ENCODE data around the gene HOXA6. TPM values are rescaled to one million over a fixed set of nuclear protein-coding genes. Genes with fewer than 3 reads are reported as not detected.

The HOXA6 gene
- total RNA-seq, 1 donor from 2014 or later, result not detected

DNA sequence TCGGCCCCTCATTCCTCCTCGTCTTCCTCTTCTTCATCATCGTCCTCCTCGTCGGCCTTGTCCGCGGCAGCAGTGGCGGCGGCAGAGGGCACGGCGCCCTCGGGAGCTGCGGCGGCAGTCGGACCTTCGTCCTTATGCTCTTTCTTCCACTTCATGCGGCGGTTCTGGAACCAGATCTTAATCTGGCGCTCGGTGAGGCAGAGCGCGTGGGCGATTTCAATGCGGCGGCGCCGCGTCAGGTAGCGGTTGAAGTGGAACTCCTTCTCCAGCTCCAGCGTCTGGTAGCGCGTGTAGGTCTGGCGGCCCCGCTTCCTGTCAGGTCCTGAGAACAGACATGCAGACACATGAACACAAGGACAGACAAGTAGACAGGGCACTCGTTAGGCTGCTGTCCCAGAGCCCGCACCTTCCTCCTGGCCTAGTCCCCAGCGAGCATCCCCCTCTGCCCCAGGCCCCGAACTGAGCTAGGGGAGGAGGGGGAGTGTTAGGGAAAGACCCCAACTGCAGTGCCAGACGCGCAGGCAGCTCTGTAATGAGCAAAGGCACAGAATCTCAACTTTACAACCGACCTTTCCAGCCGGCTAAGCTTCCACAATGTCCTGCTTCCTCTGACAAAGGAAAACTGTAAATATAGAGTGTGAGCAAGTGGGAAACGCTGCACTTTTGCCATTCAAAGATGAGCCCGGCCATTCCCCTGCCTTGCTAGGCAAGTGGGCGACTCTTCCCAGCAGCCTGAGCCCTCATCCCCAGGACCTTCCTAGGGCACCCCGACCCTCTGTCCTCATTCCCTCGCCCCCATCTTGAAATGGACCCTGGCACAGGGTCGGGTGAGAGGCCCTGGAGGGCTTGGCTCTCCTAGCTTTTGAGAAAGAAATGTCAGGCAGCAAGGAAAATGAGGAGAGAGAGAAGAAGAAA, 7.6 kb upstream of the HOXA6 start:
- no peak for DNase-seq
- intact Hi-C loops (cut with micrococcal nuclease), result no loop called here
- POLR2A ChIA-PET, result no interaction called here
- peak overlapping the region; percentile 46 for H3K4me3 Mint-ChIP-seq
- no peak for ATAC-seq (ENCODE audit: low read depth)
- peaks cover 83% of the 10 kb centered on the region for H3K27me3 Mint-ChIP-seq
- no peaks in the 10 kb centered on the region for H3K36me3 Mint-ChIP-seq (ENCODE audit: low read depth)
- peak overlapping the region; percentile 63 for H3K27ac Mint-ChIP-seq
- H3K9me3 Mint-ChIP-seq, result no peaks in the 10 kb centered on the region
- CTCF ChIA-PET, result no interaction called here
- peaks cover 53% of the 10 kb centered on the region for H3K4me1 Mint-ChIP-seq
- TF ChIP-seq, protein P1, sequence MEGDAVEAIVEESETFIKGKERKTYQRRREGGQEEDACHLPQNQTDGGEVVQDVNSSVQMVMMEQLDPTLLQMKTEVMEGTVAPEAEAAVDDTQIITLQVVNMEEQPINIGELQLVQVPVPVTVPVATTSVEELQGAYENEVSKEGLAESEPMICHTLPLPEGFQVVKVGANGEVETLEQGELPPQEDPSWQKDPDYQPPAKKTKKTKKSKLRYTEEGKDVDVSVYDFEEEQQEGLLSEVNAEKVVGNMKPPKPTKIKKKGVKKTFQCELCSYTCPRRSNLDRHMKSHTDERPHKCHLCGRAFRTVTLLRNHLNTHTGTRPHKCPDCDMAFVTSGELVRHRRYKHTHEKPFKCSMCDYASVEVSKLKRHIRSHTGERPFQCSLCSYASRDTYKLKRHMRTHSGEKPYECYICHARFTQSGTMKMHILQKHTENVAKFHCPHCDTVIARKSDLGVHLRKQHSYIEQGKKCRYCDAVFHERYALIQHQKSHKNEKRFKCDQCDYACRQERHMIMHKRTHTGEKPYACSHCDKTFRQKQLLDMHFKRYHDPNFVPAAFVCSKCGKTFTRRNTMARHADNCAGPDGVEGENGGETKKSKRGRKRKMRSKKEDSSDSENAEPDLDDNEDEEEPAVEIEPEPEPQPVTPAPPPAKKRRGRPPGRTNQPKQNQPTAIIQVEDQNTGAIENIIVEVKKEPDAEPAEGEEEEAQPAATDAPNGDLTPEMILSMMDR (IDR thresholded peaks at IDR 0.05), result no peak

DNA sequence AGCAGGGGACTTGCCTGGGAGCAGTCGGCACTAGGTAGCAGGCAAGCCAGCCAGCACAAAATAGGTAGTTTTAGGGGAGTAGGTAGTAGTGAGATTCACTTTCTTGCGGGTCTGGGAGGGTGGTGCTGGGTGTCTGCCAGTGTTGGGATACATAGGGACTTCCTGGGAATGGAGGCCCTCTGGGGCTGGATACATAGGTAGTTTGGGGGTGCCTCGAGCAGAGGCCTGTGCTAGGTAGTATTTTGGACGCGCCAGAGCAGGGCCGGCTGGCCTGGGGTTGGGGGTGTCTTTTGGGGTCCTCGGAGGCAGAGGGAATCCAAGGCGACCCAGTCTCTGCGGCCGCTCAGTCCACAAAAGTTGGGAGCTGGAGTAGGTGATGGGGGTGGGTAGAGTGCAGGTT, 6.8 kb upstream of the HOXA6 start:
- H3K4me1 Mint-ChIP-seq, result peaks cover 49% of the 10 kb centered on the region

DNA sequence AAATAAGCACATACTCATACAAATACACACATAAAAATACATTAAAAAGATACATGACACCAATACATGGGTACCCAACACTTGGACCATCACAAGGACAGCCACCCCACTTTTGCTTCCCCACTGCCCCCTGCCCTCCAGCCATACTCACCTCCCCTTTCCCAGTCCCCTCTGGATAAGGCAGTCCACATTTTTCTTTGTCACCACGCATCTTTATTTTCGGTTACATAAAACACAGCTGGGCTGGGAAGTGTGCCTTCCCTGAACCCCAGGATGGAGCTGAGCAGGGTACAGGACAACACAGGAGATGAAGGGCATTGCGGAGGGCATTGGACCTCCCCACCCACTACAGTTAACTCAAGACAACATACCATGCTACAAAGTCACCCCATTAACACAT, 6.0 kb upstream of the HOXA6 start:
- Mint-ChIP-seq H3K9me3 (no peaks in the 10 kb centered on the region), H3K27me3 (peaks cover 76% of the 10 kb centered on the region), H3K4me3 (no peak overlapping the region), H3K36me3 (ENCODE audit: low read depth) (no peaks in the 10 kb centered on the region), H3K27ac (no peak overlapping the region), H3K4me1 (peaks cover 47% of the 10 kb centered on the region)
- ChIA-PET POLR2A (no interaction called here), CTCF (interaction anchor here (1.6 kb wide), 1 partner anchor 299 kb away, joined by 3 read pairs; no protein-coding TSS in a partner anchor)
- TF ChIP-seq, protein P1 (IDR thresholded peaks at IDR 0.05), result no peak
- DNase-seq (no peak), ATAC-seq (ENCODE audit: low read depth) (no peak)
- intact Hi-C loops (cut with micrococcal nuclease), result no loop called here

More for the DNA sequence above, 6.8 kb upstream of the HOXA6 start:
- ChIA-PET CTCF (no interaction called here), POLR2A (no interaction called here)
- Mint-ChIP-seq H3K36me3 (ENCODE audit: low read depth) (no peaks in the 10 kb centered on the region), H3K4me3 (peak overlapping the region; percentile 38), H3K9me3 (no peaks in the 10 kb centered on the region), H3K27me3 (peaks cover 77% of the 10 kb centered on the region), H3K27ac (peak overlapping the region; percentile 18)
- TF ChIP-seq, protein P1 (IDR thresholded peaks at IDR 0.05), result no peak
- intact Hi-C loops (cut with micrococcal nuclease), result no loop called here
- DNase-seq (no peak), ATAC-seq (ENCODE audit: low read depth) (no peak)

DNA sequence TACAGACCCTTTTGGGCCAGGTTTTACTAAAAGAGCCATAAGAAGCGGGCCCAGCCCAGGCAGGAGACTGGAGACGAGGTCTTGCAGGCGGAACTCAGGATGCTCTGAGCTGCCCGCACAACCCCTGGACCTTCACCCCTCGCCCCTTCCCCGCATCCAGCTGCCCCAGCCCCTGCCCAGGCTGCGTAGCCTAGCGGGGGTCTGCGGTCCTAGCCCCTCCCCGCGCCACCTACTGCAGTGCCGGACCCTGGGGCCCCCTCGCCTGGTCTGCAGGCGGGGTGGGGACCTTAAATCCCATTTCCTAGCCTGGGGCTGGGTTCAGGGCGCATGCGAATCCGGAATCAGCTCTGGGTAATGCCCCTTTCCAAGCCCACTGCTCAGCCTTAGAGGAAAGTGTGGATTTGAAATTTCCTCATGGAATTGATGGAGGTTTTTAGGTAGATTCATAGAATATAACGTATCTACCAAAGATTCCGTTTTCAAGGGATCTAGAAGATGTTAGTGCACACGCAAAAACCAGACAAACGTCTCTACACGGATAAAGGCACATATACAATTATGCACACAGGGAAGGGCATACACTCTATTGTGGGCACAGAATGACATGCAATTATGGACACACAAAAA, 5.4 kb upstream of the HOXA6 start:
- Mint-ChIP-seq H3K36me3 (ENCODE audit: low read depth) (no peaks in the 10 kb centered on the region), H3K4me3 (no peak overlapping the region), H3K27me3 (peaks cover 76% of the 10 kb centered on the region), H3K4me1 (peaks cover 49% of the 10 kb centered on the region), H3K27ac (no peak overlapping the region), H3K9me3 (no peaks in the 10 kb centered on the region)
- intact Hi-C loops (cut with micrococcal nuclease), result no loop called here
- DNase-seq (no peak), ATAC-seq (ENCODE audit: low read depth) (no peak)
- TF ChIP-seq, protein P1 (IDR thresholded peaks at IDR 0.05), result no peak
- ChIA-PET POLR2A (no interaction called here), CTCF (interaction anchor here (1.6 kb wide), 1 partner anchor 299 kb away, joined by 3 read pairs; no protein-coding TSS in a partner anchor)

Measured in activated B cell treated with CpG ODN at 0.5 μM for 24 hours (primary cell).